Measurements from ENCODE around the gene KAZALD1.

GRCh38 chr10:101060036-101060950 is 1.5 kb upstream of the KAZALD1 start:
- TF ChIP-seq POLR2AphosphoS5 (IDR thresholded peaks at IDR 0.05; ENCODE audit: borderline replicate concordance, low read depth, low read length) (peak; percentile 48; the same call in 1 of the 2 replicates), EZH2 (IDR thresholded peaks at IDR 0.05) (no peak)
